NCI-H1092 treated with DMSO at 0.1 percent for 48 hours (cell line): ENCODE results near the gene MYH6.
"Not testable (repeated sequence)": the region's sequence is repeated elsewhere in the genome, so short reads cannot be mapped to it uniquely, and the experiment has no call there.

Experiments
- DNase-seq: peaks from one replicate; lab custom pipeline; 2025; lab: John Stamatoyannopoulos, UW

Gene MYH6

DNA sequence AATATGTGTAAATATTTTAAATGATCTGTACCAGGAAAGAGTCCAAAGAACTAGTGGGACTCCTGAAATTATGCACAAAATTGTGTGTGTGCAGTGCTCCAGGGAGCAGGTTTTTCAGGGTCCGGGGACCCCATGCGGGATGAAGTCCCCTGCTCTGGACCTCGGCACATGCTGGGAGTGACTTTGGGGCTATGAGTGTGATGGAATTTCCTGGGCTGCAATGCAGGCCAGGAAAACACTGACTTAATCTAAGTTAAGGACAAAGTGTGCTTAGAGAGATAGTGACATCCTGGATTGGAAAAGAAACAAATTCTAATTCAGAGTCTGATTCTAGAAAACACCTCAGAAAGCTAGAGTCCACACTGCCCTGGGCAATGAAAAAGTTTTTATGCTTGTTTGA, 6.2 kb upstream of the MYH6 start:
- no peak for DNase-seq

DNA sequence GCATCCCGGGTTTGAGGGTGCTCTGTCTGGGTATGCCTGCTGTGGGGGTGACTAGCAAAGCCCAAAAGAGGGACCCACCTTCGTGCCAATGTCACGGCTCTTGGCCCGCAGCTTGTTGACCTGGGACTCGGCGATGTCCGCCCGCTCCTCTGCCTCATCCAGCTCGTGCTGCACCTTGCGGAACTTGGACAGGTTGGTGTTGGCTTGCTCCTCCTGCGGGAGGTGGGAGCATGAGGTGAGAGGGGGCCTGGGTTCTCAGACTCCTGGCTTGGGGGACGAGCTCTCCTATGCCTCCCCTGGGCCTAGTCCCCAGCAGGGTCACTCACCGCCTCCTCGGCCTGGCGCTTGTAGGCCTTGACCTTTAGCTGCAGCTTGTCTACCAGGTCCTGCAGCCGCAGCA, 5.6 kb upstream of the MYH6 start:
- no peak for DNase-seq

DNA sequence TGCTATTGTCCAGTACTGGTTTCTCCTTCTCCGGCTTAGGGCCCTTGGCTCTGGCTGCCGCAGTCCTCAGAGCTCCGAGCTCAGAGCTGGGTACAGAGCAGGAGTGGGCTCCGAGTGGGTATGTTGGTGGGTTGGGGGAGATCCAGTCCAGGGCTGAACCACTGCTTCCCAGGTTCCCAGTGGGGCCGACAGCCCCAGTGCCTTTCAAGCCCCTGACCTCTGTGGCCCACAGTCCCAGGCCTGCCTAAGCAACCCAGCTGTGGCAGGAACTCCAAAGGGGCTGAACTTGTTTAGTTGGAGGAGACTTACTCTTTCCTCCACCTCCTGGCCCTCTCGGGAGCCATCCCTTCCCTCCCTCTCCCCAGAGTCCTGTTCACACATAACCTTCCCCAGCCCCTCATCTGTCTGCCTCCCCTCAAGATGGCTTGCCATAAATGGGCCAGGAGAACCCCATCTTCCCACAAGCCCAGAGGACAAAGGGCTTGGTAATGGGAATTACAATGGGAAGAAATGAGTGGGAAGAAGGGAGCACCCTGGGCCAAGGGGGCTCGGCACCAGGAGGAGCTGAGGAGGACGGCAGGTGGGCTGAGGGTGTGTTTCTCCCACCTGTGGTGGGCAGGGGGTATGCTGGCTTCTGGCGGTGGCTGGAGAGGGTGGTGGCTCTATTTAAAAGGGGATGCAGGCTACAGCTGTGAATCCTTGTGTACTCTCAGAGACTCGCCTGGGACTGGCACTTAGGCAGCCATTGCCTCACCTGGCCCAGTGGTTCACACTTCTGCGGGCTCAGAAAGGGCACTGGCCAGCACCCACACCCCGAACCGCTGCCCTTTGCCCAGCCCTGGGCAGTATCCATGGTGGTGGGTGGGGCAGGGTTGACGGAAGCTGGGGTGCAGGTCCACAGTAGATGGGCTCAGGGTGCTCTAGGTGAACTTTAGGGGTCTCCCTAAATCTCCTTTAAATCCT, 3.8 kb upstream of the MYH6 start:
- no peak for DNase-seq

DNA sequence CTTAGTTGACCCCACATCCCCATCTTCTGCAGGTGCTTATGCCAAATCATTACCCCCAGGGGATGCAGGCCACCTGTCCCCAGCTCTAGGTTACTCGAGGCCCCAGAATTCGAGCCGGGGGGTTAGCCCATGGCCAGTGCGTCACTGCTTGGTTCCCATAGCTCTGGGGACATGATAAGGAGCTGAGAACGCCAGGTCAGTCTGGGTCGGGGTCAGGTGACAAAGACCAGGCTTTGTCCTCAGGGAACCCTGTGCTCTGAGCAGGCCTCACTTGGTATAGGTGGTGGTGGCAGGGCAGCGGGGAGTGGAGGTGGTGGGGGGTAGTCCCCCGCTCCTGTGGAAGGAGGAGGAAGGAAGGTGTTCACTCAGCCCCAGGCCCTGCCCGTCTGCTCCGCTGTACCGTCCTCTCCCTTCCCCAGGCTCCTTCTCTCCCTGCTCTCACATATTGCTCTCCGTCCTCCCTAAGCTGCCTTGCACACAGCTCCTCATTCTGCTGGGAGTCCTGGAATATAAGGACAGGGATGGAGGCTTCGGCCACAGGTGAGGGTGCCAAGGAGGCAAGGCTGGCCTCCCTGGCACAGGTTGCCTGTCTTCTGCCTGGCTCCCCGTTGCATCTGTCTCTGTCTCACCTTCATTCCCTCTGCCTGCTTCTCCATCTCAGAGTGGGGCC, 2.0 kb upstream of the MYH6 start:
- no peak for DNase-seq

DNA sequence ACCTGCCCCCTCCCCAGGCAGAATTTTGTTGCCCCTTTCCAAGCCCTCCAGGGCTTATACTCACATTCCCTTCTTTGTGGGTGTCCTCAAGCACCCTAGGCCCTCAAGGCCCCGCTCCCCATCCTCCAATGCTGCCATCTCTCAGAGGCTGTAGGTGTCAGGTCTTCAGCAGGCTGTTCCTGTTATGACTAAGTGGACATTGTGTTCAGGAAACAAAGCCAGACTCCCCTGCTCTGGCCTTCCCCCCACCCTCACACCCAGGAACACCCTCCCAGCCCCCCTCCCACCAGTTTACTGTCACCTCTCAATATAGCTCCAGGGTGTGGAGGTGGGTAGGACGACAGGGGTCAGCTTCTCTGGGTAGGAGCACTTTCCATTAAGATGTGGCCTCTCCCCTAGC, 1.4 kb upstream of the MYH6 start:
- no peak for DNase-seq

DNA sequence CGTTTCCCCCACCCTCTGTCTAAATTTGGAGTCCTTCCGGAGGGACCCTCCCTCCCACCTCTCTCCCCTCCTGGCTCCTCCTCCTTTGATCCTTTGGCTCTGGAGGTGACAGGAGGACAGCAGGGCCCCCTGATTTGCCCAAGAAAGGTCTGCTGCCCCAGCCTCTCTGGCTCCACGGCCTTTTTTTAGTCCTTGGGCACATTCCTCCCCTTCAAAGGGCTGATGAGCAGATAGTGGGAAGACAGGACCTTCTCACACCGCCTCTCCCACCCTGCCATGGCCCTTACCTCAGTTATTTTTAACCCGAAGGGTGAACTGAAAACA, 196 bp upstream of the MYH6 start:
- no peak for DNase-seq

DNA sequence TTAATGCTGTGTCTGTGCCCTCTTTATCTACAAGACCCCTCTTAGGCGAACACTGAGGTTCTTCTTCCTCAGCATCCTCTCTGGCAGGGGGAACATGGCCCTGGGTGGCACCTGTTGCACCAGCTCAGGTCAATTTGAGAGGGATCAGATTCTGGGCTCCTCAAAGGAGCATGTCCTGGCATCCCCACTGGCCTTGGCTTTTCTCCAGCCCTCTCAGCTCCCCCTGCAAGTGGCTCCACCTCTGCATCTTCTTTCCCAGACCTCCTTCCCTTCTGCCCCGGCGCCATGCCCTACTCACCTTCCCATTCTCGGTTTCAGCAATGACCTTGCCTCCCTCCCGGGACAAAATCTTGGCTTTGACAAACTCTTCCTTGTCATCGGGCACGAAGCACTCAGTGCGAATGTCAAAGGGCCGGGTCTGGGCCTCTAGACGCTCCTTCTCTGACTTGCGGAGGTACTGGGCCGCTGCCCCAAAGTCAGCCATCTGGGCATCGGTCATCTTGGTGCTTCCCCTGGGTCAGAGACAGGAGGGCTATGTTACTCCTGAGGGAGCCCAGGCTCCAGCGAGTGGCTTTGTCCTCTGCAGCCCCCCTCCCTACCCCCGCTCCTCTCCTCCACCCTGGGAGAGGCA, 1.2 kb downstream of the MYH6 start:
- DNase-seq: no peak

DNA sequence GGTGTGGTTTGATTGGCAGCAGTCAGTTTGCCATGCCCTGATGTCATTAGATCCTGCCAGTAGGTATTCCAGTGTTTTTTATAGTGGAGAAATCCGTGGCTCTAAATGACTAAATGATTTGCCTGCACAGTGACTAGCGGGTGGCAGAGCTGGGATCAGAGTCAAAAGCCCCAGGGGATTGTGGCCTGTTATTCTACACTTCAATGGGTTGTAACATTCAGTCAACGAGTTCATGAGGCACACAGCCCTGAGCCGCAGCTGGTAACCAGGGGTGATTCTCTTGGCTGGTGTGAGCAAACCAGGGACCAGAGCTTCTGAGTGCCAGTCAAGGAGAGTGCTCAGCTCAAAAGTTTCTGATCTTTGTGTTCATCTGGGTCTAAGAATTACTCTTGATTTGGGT, 1.8 kb downstream of the MYH6 start:
- DNase-seq: peak; percentile 56

DNA sequence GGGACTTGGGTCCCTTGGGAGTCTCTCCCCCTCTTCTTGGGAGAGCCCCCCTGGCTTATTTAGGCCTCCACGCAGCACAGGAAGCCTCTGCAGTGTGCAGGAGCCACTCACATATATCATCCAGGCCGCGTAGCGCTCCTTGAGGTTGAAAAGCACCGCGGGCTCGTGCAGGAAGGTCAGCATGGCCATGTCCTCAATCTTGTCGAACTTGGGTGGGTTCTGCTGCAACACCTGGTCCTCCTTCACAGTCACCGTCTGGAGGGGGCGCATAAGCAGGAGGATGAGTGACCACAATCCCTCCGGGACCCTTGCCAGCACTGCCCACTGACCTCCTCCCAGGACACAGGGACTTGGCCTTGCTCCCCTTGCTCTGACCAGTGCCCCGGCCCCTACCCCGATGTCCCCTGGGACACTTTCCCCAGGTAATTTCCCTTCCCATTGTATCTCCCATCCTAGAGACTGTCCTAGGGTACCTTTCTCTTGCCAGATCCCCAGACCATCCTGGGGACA, 2.5 kb downstream of the MYH6 start:
- DNase-seq: no peak

DNA sequence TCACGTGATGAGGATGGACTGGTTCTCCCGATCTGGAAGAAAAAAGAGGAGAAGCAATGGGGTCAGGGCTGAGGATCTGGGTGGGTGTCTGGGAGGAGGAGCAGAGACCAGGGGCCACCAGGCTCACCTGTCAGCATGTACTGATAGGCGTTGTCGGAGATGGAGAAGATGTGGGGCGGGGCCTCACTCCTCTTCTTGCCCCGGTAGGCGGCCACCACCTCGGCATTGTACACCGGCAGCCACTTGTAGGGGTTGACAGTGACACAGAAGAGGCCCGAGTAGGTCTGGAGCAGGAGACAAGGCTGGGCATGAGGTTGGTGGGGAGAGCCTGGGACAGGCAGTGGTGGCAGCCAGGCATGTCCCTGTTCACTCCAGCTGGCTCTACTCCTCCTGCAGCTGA, 3.0 kb downstream of the MYH6 start:
- DNase-seq: no peak

DNA sequence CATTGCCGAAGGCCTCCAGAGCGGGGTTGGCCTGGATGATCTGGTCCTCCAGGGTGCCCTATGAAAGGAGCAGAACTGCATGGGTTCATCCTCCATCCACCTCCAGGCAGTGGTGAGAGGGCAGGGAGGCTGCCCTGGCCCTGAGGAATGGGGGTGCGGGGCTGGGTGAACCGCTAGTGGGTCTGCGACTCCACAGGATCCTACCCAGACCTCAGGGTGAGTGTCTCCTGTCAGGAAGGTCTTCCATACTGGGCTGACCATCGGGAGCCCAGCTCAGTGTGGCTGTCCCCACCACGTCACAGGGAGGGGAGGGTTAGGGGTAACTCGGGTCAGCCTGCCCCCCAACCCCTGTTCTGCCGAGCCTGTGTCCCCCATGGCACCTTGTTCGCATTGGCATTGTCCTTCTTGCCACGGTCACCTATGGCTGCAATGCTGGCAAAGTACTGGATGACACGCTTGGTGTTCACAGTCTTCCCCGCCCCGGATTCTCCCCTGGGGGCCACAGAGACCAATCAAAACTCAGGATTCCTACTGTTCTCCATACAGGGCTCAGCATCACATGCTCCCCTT, 3.7 kb downstream of the MYH6 start:
- no peak for DNase-seq

DNA sequence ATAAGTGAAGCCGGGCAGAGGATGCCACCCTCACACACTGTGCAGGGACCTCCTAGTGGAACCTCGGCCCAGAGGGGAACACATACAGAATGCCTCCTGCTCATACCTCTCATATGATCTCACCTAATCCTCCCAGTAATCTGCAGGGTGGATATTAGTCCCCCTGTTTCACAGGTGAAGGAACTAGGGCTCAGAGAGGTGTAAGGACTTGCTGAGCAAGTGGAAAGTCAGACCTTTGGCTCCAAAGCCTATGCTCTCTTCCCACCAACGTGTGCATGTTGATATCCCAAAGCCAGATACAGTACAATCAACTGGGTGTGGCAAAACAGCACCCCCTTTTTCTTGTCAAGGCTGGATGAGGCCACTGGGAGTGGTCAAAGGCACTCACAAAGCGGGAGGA, 4.2 kb downstream of the MYH6 start:
- DNase-seq: no peak

DNA sequence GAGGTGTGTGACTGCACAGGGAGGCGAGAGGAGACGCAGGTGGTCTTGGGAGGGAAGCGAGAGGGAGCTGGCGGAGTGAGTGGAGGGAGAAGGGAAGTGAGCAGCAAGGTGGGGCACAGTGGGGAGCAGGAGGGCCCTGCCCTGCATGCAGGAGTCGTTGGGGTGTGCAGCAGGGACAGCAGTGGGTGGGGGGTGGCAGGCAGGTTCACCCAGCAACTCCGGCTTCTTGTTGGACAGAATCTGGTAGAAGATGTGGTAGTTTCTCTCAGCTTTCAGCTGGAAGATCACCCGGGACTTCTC, 5.0 kb downstream of the MYH6 start:
- DNase-seq: no peak

DNA sequence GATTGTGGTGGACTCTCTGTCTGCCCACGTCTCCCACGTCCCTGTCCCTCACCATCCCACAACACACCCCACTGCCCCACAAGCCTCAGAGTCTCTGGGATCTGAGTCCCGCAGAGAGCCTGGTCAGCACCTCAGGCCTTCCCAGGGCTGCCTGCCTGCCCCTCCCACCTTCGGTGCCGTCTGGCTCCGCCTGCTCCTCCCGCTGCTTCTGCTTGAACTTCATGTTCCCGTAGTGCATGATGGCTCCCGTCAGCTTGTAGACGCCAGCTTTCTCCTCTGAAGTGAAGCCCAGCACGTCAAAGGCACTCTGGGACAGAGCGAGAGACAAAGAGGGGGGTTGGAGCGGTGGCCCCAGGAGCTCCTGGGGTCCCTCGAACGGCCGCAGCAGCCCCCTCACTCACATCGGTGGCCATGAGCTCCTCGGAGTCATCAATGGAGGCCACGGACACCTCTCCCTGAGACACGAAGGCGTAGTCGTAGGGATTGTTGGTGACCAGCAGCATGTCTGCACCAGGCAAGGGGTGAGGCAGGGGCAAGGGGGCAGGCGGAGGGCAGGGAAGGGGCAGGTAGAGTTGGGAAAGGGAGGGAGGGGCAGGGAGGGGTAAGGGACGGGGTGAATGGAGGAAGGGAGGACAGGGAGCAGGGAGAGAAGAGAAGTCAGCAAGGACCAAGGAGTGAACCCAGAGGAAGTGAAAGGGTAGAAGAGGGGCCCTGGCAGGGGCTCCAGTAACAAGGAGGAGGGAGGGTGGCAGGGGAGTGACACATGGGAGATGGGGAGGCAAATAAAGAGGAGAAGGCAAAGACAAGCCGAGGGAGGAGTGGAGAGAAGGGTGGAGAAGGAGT, 5.6 kb downstream of the MYH6 start:
- DNase-seq: no peak

DNA sequence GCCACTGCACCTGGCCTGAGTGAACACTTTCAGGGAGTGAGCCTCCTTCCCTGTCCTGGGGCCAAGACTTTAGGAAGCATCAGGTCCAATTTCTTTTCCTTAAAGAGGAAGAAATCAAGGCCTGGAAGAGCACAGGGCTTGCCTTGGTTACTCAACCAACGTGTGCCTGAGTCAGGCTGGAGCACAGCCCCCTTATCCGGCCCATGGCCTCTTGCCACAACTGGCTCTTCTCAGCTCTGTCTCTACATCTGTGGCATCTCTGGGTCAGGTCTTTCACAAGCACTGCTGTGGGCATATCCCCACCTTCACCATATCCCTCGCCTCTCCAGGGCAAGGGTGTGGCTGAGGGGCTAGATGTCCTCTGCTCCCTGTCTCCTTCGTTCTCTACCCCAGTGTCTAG, 6.8 kb downstream of the MYH6 start:
- DNase-seq: no peak

DNA sequence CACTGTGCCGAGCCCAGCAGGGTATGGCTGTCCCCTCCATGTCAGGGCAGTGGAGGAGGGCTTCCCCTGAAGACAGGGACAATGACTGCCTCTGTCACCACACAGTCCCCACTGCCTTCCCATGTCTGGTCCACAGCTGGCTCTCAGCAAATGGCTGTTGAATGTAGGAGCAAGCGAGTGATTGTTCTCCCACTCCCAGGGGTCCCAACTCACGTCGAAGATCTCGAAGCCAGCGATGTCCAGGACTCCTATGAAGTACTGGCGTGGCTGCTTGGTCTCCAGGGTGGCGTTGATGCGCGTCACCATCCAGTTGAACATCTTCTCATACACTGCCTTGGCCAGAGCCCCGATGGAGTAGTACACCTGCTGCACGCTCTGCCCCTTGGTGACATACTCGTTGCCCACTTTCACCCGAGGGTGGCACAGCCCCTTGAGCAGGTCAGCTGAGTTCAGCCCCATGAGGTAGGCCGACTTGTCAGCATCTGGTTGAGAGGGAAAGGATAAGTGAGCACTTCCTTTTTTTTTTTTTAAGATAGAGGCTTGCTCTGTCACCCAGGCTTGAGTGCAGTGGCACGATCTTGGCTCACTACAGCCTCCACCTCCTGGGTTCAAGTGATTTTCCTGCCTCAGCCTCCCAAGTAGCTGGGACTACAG, 7.5 kb downstream of the MYH6 start:
- not testable (repeated sequence) for DNase-seq

DNA sequence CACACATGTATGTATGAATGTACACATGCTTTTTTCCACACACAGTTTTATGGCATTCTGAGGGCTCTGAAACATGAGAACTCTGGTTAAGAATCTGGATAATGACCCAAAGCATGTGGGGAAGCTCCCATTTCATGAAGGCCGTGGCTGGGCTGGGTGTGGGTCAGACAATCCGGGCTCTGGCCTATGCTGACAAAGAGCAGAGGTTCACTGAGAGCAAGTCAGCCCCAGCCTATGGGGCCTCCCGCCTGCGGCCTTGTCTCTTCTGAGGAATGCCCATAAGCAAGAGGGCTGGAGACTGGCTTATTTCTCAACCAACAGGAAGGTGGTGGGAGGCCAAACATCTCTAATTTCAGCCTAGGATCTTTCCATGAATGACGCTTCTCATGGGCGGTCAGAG, 8.5 kb downstream of the MYH6 start:
- no peak for DNase-seq

DNA sequence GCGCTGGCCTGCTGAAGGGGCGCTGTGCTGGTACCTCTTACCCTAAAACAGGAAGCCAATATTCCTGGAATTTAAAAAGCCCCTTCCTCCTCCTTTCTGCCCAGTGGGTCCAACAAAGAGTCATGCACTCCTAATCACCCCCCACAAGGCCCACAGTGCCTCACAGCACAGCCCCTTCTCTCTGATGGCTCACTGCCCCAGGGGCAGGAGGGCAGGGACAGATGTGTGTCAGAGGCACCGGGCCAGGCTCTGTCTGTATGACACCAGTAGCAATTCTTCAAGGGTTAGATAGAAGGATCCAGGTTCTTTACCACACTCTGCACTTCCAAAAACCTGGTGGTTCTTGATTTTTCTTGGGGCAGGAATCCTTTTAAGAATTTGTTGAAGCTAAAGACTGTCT, 8.9 kb downstream of the MYH6 start:
- DNase-seq: no peak

DNA sequence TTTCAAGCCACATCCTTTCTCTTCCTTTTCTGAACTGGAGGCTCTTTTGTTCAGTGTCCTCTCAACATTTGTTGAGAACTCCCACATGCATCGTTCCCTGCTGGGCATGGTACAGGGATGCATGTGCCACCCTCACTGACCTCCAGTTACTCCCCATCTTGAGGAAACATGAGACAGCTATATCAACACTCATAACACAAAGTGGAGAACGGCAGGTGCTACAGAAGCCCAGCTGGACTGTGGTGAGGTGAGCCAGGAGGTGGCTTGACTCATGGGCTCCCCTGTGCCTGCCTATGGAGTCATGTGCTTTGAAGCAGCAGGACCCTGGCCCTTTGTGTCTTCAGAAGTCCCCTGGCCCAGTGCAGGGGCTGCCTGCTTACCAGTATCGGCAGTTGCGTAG, 9.7 kb downstream of the MYH6 start:
- peak; percentile 90 for DNase-seq

DNA sequence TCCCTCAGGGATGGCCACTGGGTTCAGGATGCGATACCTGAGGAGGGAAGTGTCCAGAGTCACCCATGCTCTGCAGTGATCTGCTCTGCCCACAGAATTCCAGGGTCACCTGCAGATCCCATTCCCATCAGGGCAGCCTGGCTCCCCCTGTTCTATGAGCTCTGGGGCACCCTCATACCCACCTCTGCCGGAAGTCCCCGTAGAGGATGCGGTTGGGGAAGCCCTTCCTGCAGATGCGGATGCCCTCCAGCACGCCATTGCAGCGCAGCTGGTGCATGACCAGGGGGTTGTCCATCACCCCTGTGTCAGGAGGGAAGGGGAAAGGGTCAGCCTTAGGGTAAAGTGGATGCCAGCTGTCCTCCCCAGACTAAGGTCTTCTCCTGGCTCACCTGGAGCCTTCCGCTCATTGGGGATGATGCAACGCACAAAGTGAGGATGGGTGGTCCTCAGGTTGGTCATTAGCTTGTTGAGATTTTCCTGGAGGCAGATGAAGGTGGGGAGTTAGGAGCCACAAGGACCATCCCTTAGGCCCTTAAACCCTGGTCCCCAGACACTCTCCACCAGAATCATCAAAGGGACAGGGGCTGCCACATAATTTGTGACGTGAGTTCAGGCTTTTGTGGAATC, 11.2 kb downstream of the MYH6 start:
- no peak for DNase-seq

DNA sequence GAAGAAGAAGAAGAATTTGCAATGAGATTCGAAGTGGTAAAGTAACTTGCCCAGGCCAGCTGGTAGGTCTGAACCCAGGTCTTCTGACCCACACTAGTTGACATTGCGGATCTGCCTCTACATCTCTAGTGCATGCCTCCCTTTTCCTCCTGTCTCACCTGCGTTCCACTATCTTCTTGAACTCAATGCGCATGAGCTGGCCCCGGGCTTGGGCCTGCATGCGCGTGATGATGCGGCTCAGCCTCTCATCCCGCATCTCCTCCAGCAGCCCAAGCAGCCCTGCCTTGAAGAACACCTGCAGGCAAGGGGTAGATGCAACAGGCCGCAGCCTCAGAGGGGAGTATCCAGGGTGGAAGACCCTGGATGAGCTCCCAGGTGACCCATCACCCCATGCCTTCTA, 11.9 kb downstream of the MYH6 start:
- DNase-seq: no peak
